K562 (cell line): ENCODE results near the gene FBXW7. TPM values are rescaled to one million over a fixed set of nuclear protein-coding genes. Genes with fewer than 3 reads are reported as not detected.

ENCODE experiments used
- ATAC-seq: fragments of 200-7000 bp; cut with Tn5 transposase; 3 replicates; pipeline ENCODE4 v1.9.1; 2020; ENCODE audit warnings: moderate library complexity
- BruUV-seq: library from RNA; stranded (reverse); fragments of 400-500 nt; replicated peaks from 2 replicates; lab custom pipeline; 2021; lab: Mats Ljungman, UMichigan
- CTCF ChIA-PET: fragments of 300-600 bp; formaldehyde crosslinking; extraction: SDS; loops from one replicate; lab custom pipeline; 2021; ENCODE audit warnings: low intra/inter-chr PET ratio; lab: Yijun Ruan, JAX
- POLR2A ChIA-PET: fragments of 300-600, 350-650 bp; sonication (Branson Sonifier 250); formaldehyde crosslinking; extraction: SDS; loops from one replicate; lab custom pipeline; 2021; ENCODE audit warnings: antibody characterized with exemption, inconsistent platforms; lab: Yijun Ruan, JAX
- DNase-seq, 4 experiments: peaks; one replicate each; pipeline versions ENCODE4 v3.0.0 to v3.0.0-alpha.2; 2011 to 2018; ENCODE audit warnings: low spot score in 3 of 4, mixed read lengths in 3 of 4; ENCODE audit errors: extremely low read depth in 1 of 4
- FAIRE-seq: peaks from 2 replicates; lab custom pipeline; 2011; peaks lifted over from hg19 to GRCh38; lab: Jason Lieb, UNC
- H2AFZ ChIP-seq: 2 replicates; pipeline ENCODE4 v1.6.0; 2011; ENCODE audit warnings: low read depth, low read length, control low read depth, inconsistent platforms
- H3K27ac ChIP-seq: fragments of 200-600 bp; 3 replicates; pipeline ENCODE4 v1.8.0; 2011; ENCODE audit warnings: low read depth, mild to moderate bottlenecking, control low read depth, inconsistent platforms, low read length, moderate library complexity, mixed read lengths; ENCODE audit errors: extremely low read depth
- H3K27me3 ChIP-seq, 2 experiments: fragments of 300-600 bp in 1 of 2; 2 replicates in 1 of 2; 3 replicates in 1 of 2; pipeline versions ENCODE4 v1.6.0 to v1.8.0; 2011; ENCODE audit warnings: inconsistent platforms in 2 of 2, low read length in 2 of 2, mild to moderate bottlenecking in 1 of 2, mixed read lengths in 1 of 2, moderate library complexity in 1 of 2; ENCODE audit not compliant: control insufficient read depth in 2 of 2, insufficient read depth in 2 of 2
- H3K36me3 ChIP-seq: fragments of 300-600 bp; 3 replicates; pipeline ENCODE4 v1.8.0; 2011; ENCODE audit warnings: mild to moderate bottlenecking, low read length, inconsistent platforms; ENCODE audit not compliant: control insufficient read depth, insufficient read depth
- H3K4me1 ChIP-seq, 2 experiments: fragments of 200-600 bp in 1 of 2; replicated peaks in 1 of 2; 2 replicates in 1 of 2; 3 replicates in 1 of 2; pipeline versions ENCODE4 v1.5.1 to v1.8.0; 2011; ENCODE audit warnings: inconsistent platforms in 2 of 2, low read length in 2 of 2, mild to moderate bottlenecking in 1 of 2, mixed read lengths in 1 of 2, moderate library complexity in 1 of 2; ENCODE audit not compliant: control insufficient read depth in 2 of 2, insufficient read depth in 2 of 2
- H3K4me2 ChIP-seq: 2 replicates; pipeline ENCODE4 v1.6.1; 2011; ENCODE audit warnings: low read length, control low read depth, inconsistent platforms, mixed read lengths; ENCODE audit not compliant: insufficient read depth
- H3K4me3 ChIP-seq: fragments of 200-600 bp; sonication (generic), shearing (Covaris generic); 2 replicates; pipeline ENCODE4 v1.5.1; 2016; ENCODE audit warnings: control low read depth, inconsistent platforms
- H3K79me2 ChIP-seq: fragments of 200-600 bp; 3 replicates; pipeline ENCODE4 v1.8.0; 2011; ENCODE audit warnings: low read length, inconsistent platforms; ENCODE audit not compliant: control insufficient read depth, insufficient read depth
- H3K9ac ChIP-seq, 2 experiments: 2 replicates each; pipeline versions ENCODE4 v1.6.0 to v1.6.1; 2011; ENCODE audit warnings: low read depth in 2 of 2, low read length in 2 of 2, control low read depth in 1 of 2, inconsistent platforms in 1 of 2, mild to moderate bottlenecking in 1 of 2, mixed read lengths in 1 of 2; ENCODE audit not compliant: insufficient read depth in 1 of 2
- H3K9me1 ChIP-seq: one replicate; pipeline ENCODE4 v1.6.0; 2011; ENCODE audit warnings: inconsistent platforms, mild to moderate bottlenecking, low read length, moderate library complexity; ENCODE audit not compliant: control insufficient read depth, insufficient read depth
- H3K9me3 ChIP-seq: replicated peaks from 2 replicates; pipeline ENCODE4 v1.5.1; 2011; ENCODE audit warnings: low read depth, low read length, inconsistent platforms; ENCODE audit not compliant: control insufficient read depth, insufficient read depth
- H4K20me1 ChIP-seq: replicated peaks from 2 replicates; pipeline ENCODE4 v1.6.1; 2011; ENCODE audit warnings: low read length, inconsistent platforms, mixed read lengths; ENCODE audit not compliant: control insufficient read depth, insufficient read depth
- CAMTA2 ChIP-seq: fragments of 250-450 bp; sonication (Bioruptor Pico); conservative IDR thresholded peaks from 2 replicates; pipeline ENCODE4 v1.5.1; 2022
- CBX5 ChIP-seq: IDR thresholded peaks from 2 replicates; pipeline ENCODE4 v1.6.1; 2014; ENCODE audit warnings: low read depth, borderline replicate concordance
- CCNT2 ChIP-seq: IDR thresholded peaks from 2 replicates; pipeline ENCODE4 v1.6.1; 2011; ENCODE audit warnings: borderline replicate concordance, low read depth, mild to moderate bottlenecking, moderate library complexity, mixed read lengths, low read length; ENCODE audit not compliant: insufficient read length; ENCODE audit errors: extremely low read depth
- CHD1 ChIP-seq: fragments of 200-600 bp; sonication (generic); IDR thresholded peaks from one replicate; pipeline ENCODE4 v1.6.1; 2012; ENCODE audit warnings: mild to moderate bottlenecking, moderate library complexity, low read length, inconsistent platforms
- EGR1 ChIP-seq: fragments of 450-650 bp; conservative IDR thresholded peaks from 2 replicates; pipeline ENCODE4 v1.6.1; 2017; ENCODE audit warnings: mild to moderate bottlenecking
- FIP1L1 ChIP-seq: fragments of 200-400 bp; formaldehyde crosslinking; IDR thresholded peaks from 2 replicates; pipeline ENCODE4 v1.6.1; 2018; ENCODE audit warnings: mild to moderate bottlenecking, low read depth, low read length; ENCODE audit not compliant: poor library complexity, severe bottlenecking
- NR2F6 ChIP-seq: fragments of 450-650 bp; formaldehyde crosslinking; IDR thresholded peaks from 2 replicates; pipeline ENCODE4 v1.4.0; 2020; ENCODE audit warnings: mild to moderate bottlenecking
- PRPF4 ChIP-seq: fragments of 200-400 bp; formaldehyde crosslinking; IDR thresholded peaks from one replicate; pipeline ENCODE4 v1.6.1; 2017; ENCODE audit warnings: low read length, low read depth, mild to moderate bottlenecking; ENCODE audit not compliant: insufficient read depth, poor library complexity, severe bottlenecking
- SP2 ChIP-seq: IDR thresholded peaks from 2 replicates; pipeline ENCODE4 v1.6.1; 2011; ENCODE audit warnings: mild to moderate bottlenecking, low read depth, low read length, moderate library complexity; ENCODE audit not compliant: poor library complexity, severe bottlenecking; ENCODE audit errors: extremely low read depth
- ZNF766 ChIP-seq: fragments of 200-800 bp; sonication (Bioruptor generic); conservative IDR thresholded peaks from 2 replicates; pipeline ENCODE4 v1.6.1; 2016; ENCODE audit warnings: missing genetic modification characterization, missing compliant biosample characterization
- WGBS: fragments of 100-300 bp; shearing (Covaris generic); methylation state at CpG from one replicate; pipeline ENCODE4 v1.1.6; 2016; ENCODE audit warnings: low coverage, mixed read lengths; ENCODE audit not compliant: insufficient coverage; ENCODE audit errors: missing lambda C conversion rate; 5-methylcytosine and 5-hydroxymethylcytosine counted together
- in situ Hi-C: fragments of 300-500 bp; cut with MboI; formaldehyde crosslinking; loops from 4 replicates; pipeline ENCODE4 v1.15.0; 2018; ENCODE audit warnings: inconsistent platforms, mixed read lengths
- intact Hi-C: fragments of 100-400 bp; cut with micrococcal nuclease; formaldehyde crosslinking; loops from 2 replicates; pipeline ENCODE4 v1.14.2; 2022
- polyA plus RNA-seq, 8 experiments: library from polyadenylated mRNA; depleted of rRNA in 4 of 8; stranded (reverse) in 5 of 8; unstranded in 3 of 8; fragments of >200 nt; fragmentation: Nextera tagmentation in 2 of 8; fragmentation: Illumina TruSeq in 1 of 8; extraction: Ambion mirVana in 2 of 8; extraction: Trizol in 1 of 8; gene quantifications; 2 replicates each; pipeline versions ENCODE4 v1.2.1 to v1.2.3, GENCODE V29; 2011 to 2014; ENCODE audit warnings: inconsistent platforms in 1 of 8, missing spikeins in 1 of 8
- total RNA-seq, 7 experiments: library from RNA; depleted of rRNA in 6 of 7; stranded (reverse); fragments of >200 nt in 6 of 7; fragmentation: Illumina TruSeq in 2 of 7; extraction: Trizol in 2 of 7; gene quantifications; 2 replicates each; pipeline versions ENCODE4 v1.2.1 to v1.2.3, GENCODE V29; 2011 to 2021; ENCODE audit warnings: low replicate concordance in 1 of 7
- TF ChIP-seq, protein P1 (sequence below): fragments of 200-600 bp; sonication (generic); IDR thresholded peaks from one replicate; pipeline ENCODE4 v1.6.1; 2012; ENCODE audit warnings: mild to moderate bottlenecking, low read depth, low read length, inconsistent platforms

The FBXW7 gene
- total and polyA plus RNA-seq, 9 of the 15 experiments (the other 6 are each of a cell fraction or from before 2014, with no cell fraction given), result 6.8 to 44.2 (median 16.4) TPM

DNA sequence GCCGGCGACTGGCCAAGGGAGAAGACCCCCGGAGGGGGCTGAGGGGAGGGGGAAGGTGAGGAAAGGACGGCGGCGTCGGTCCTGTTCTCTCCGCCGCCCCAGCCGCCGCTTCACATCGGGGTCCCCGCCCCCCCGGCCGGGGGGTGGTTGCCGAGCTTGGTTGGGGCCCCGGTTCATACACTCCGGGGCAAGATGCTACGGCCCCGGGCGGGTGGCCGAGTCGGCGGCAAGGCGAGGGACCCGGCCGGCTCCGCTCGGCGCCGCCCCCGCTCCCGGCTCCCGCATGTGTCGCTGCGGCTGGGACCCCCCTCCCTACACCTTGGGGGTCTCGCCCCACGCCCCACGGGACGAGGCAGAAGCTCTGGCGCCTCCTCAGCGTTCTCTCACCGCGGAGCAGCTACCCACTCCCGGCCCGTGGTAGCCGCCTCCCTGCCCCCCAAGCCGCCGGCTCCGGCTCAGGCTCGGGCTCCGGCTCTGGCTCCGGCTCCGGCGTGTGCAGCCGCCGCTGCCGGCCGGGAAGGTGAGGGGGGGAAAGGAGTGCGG is 461 bp downstream of the FBXW7 start:
- Histone ChIP-seq H3K79me2 (peaks cover 84% of the 10 kb centered on the region), H3K36me3 (peaks cover 26% of the 10 kb centered on the region; the same call in 2 of the 3 replicates), H3K27me3 (no peaks in the 10 kb centered on the region), H4K20me1 (peaks cover 14% of the 10 kb centered on the region; the same call in 1 of the 2 replicates), H3K9me3 (no peaks in the 10 kb centered on the region; the same call in 1 of the 2 replicates), H3K27ac (peak overlapping the region; percentile 79), H3K4me1 (peaks cover 17 to 22% of the 10 kb centered on the region in 2 experiments), H3K9me1 (no peaks in the 10 kb centered on the region), H2AFZ (peak overlapping the region; percentile 77), H3K4me2 (peak overlapping the region; percentile 82), H3K9ac (peak overlapping the region; percentile 68 to 94; a peak in 3 of 4 replicates), H3K4me3 (peak overlapping the region; percentile 91)
- CTCF ChIA-PET, result no interaction called here
- in situ Hi-C loops (no loop called here), intact Hi-C loops (no loop called here)
- WGBS, result 2% methylated on average over 23 of the region's 60 CpGs
- no peak for FAIRE-seq
- POLR2A ChIA-PET, result interaction anchor here (1.0 to 2.2 kb wide), 3 partner anchors 9 to 31 kb away, joined by 5 to 12 read pairs (median 10); no protein-coding TSS in a partner anchor
- DNase-seq, result peak; percentile 23 to 46 (median 39)
- no TSS peak for BruUV-seq
- peak; percentile 42 for ATAC-seq
- TF ChIP-seq NR2F6 (CRISPR knock-in tag) (no peak), CHD1 (peak; percentile 57), CBX5 (no peak), EGR1 (peak; percentile 64), PRPF4 (peak; percentile 30), CCNT2 (peak; percentile 5), ZNF766 (CRISPR knock-in tag) (no peak), CAMTA2 (CRISPR knock-in tag) (no peak), SP2 (no peak), FIP1L1 (peak; percentile 17)
- TF ChIP-seq, protein P1, sequence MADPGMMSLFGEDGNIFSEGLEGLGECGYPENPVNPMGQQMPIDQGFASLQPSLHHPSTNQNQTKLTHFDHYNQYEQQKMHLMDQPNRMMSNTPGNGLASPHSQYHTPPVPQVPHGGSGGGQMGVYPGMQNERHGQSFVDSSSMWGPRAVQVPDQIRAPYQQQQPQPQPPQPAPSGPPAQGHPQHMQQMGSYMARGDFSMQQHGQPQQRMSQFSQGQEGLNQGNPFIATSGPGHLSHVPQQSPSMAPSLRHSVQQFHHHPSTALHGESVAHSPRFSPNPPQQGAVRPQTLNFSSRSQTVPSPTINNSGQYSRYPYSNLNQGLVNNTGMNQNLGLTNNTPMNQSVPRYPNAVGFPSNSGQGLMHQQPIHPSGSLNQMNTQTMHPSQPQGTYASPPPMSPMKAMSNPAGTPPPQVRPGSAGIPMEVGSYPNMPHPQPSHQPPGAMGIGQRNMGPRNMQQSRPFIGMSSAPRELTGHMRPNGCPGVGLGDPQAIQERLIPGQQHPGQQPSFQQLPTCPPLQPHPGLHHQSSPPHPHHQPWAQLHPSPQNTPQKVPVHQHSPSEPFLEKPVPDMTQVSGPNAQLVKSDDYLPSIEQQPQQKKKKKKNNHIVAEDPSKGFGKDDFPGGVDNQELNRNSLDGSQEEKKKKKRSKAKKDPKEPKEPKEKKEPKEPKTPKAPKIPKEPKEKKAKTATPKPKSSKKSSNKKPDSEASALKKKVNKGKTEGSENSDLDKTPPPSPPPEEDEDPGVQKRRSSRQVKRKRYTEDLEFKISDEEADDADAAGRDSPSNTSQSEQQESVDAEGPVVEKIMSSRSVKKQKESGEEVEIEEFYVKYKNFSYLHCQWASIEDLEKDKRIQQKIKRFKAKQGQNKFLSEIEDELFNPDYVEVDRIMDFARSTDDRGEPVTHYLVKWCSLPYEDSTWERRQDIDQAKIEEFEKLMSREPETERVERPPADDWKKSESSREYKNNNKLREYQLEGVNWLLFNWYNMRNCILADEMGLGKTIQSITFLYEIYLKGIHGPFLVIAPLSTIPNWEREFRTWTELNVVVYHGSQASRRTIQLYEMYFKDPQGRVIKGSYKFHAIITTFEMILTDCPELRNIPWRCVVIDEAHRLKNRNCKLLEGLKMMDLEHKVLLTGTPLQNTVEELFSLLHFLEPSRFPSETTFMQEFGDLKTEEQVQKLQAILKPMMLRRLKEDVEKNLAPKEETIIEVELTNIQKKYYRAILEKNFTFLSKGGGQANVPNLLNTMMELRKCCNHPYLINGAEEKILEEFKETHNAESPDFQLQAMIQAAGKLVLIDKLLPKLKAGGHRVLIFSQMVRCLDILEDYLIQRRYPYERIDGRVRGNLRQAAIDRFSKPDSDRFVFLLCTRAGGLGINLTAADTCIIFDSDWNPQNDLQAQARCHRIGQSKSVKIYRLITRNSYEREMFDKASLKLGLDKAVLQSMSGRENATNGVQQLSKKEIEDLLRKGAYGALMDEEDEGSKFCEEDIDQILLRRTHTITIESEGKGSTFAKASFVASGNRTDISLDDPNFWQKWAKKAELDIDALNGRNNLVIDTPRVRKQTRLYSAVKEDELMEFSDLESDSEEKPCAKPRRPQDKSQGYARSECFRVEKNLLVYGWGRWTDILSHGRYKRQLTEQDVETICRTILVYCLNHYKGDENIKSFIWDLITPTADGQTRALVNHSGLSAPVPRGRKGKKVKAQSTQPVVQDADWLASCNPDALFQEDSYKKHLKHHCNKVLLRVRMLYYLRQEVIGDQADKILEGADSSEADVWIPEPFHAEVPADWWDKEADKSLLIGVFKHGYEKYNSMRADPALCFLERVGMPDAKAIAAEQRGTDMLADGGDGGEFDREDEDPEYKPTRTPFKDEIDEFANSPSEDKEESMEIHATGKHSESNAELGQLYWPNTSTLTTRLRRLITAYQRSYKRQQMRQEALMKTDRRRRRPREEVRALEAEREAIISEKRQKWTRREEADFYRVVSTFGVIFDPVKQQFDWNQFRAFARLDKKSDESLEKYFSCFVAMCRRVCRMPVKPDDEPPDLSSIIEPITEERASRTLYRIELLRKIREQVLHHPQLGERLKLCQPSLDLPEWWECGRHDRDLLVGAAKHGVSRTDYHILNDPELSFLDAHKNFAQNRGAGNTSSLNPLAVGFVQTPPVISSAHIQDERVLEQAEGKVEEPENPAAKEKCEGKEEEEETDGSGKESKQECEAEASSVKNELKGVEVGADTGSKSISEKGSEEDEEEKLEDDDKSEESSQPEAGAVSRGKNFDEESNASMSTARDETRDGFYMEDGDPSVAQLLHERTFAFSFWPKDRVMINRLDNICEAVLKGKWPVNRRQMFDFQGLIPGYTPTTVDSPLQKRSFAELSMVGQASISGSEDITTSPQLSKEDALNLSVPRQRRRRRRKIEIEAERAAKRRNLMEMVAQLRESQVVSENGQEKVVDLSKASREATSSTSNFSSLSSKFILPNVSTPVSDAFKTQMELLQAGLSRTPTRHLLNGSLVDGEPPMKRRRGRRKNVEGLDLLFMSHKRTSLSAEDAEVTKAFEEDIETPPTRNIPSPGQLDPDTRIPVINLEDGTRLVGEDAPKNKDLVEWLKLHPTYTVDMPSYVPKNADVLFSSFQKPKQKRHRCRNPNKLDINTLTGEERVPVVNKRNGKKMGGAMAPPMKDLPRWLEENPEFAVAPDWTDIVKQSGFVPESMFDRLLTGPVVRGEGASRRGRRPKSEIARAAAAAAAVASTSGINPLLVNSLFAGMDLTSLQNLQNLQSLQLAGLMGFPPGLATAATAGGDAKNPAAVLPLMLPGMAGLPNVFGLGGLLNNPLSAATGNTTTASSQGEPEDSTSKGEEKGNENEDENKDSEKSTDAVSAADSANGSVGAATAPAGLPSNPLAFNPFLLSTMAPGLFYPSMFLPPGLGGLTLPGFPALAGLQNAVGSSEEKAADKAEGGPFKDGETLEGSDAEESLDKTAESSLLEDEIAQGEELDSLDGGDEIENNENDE, result no peak
